WTC11 (cell line): ENCODE results near the gene FBXO31. TPM values are rescaled to one million over a fixed set of nuclear protein-coding genes. Genes with fewer than 3 reads are reported as not detected.
A peak's percentile ranks its signal among the peaks of the same experiment; 100 is the strongest.

Experiments
- ATAC-seq: fragments of 200-7000 bp; cut with Tn5 transposase; 2 replicates; pipeline ENCODE4 v1.10.0; 2021; ENCODE audit warnings: mild to moderate bottlenecking, moderate library complexity
- CTCF ChIA-PET: fragments of 300-600 bp; sonication (Branson Sonifier 250); formaldehyde crosslinking; loops from one replicate; lab custom pipeline; 2021; ENCODE audit warnings: antibody characterized with exemption; lab: Charles Lee
- POLR2A ChIA-PET: fragments of 350-600 bp; sonication (Branson Sonifier 250); formaldehyde crosslinking; loops from one replicate; lab custom pipeline; 2021; ENCODE audit warnings: antibody characterized with exemption; lab: Charles Lee
- DNase-seq: peaks from one replicate; pipeline ENCODE4 v3.0.0; 2021; ENCODE audit warnings: low spot score
- H3K27ac Mint-ChIP-seq: 2 replicates; pipeline ENCODE4 v1.8.0; 2021; ENCODE audit warnings: mixed read lengths
- H3K27me3 Mint-ChIP-seq: 2 replicates; pipeline ENCODE4 v1.8.0; 2021; ENCODE audit warnings: low read depth, mild to moderate bottlenecking, moderate library complexity, mixed read lengths
- H3K36me3 Mint-ChIP-seq: 2 replicates; pipeline ENCODE4 v1.8.0; 2021; ENCODE audit warnings: mixed read lengths
- H3K4me1 Mint-ChIP-seq: 2 replicates; pipeline ENCODE4 v1.8.0; 2022; ENCODE audit warnings: mixed read lengths
- H3K4me3 Mint-ChIP-seq: 2 replicates; pipeline ENCODE4 v1.8.0; 2021; ENCODE audit warnings: mild to moderate bottlenecking, moderate library complexity, mixed read lengths
- H3K9me3 Mint-ChIP-seq: 2 replicates; pipeline ENCODE4 v1.8.0; 2021; ENCODE audit warnings: mixed read lengths
- ATF1 ChIP-seq: sonication (generic); formaldehyde crosslinking; IDR thresholded peaks from 2 replicates; pipeline ENCODE4 v1.8.1; 2023; ENCODE audit warnings: mild to moderate bottlenecking, moderate library complexity, missing genetic modification reagents
- CBFB ChIP-seq: sonication (generic); formaldehyde crosslinking; IDR thresholded peaks from 2 replicates; pipeline ENCODE4 v1.8.1; 2022; ENCODE audit warnings: mild to moderate bottlenecking, low read depth, missing genetic modification reagents
- ELF4 ChIP-seq: sonication (generic); formaldehyde crosslinking; IDR thresholded peaks from 2 replicates; pipeline ENCODE4 v1.8.1; 2022; ENCODE audit warnings: low read depth, mild to moderate bottlenecking, moderate library complexity, missing genetic modification reagents
- EMX1 ChIP-seq: fragments of 250-450 bp; sonication (Bioruptor Pico); IDR thresholded peaks from 2 replicates; pipeline ENCODE4 v1.8.0; 2021; ENCODE audit warnings: mild to moderate bottlenecking
- FOXP1 ChIP-seq: sonication (generic); formaldehyde crosslinking; IDR thresholded peaks from 2 replicates; pipeline ENCODE4 v1.8.0; 2022; ENCODE audit warnings: missing genetic modification reagents, mild to moderate bottlenecking, moderate library complexity, borderline replicate concordance
- HMGA2 ChIP-seq: fragments of 250-450 bp; sonication (Bioruptor Pico); IDR thresholded peaks from 2 replicates; pipeline ENCODE4 v1.4.0; 2021; ENCODE audit warnings: mild to moderate bottlenecking, moderate library complexity
- MYBL2 ChIP-seq: sonication (generic); formaldehyde crosslinking; IDR thresholded peaks from 2 replicates; pipeline ENCODE4 v1.8.1; 2023; ENCODE audit warnings: mild to moderate bottlenecking, moderate library complexity, missing genetic modification reagents
- NR1H2 ChIP-seq: sonication (generic); formaldehyde crosslinking; IDR thresholded peaks from 2 replicates; pipeline ENCODE4 v1.9.0; 2021; ENCODE audit warnings: mild to moderate bottlenecking, moderate library complexity, missing genetic modification reagents
- SP1 ChIP-seq: sonication (generic); formaldehyde crosslinking; conservative IDR thresholded peaks from 2 replicates; pipeline ENCODE4 v1.8.1; 2022; ENCODE audit warnings: missing genetic modification reagents
- ZNF121 ChIP-seq: sonication (generic); formaldehyde crosslinking; IDR thresholded peaks from 2 replicates; pipeline ENCODE4 v1.8.0; 2023; ENCODE audit warnings: missing genetic modification reagents
- ZNF138 ChIP-seq: sonication (generic); formaldehyde crosslinking; conservative IDR thresholded peaks from 2 replicates; pipeline ENCODE4 v1.8.1; 2022; ENCODE audit warnings: mild to moderate bottlenecking, moderate library complexity, missing genetic modification reagents
- ZNF263 ChIP-seq: sonication (generic); formaldehyde crosslinking; IDR thresholded peaks from 2 replicates; pipeline ENCODE4 v1.8.1; 2022; ENCODE audit warnings: low read depth, mild to moderate bottlenecking, moderate library complexity, missing genetic modification reagents
- ZNF416 ChIP-seq: fragments of 250-450 bp; sonication (Bioruptor Pico); IDR thresholded peaks from 2 replicates; pipeline ENCODE4 v1.9.0; 2021; ENCODE audit warnings: mild to moderate bottlenecking, inconsistent platforms
- total RNA-seq: library from RNA; stranded (reverse); gene quantifications from 3 replicates; pipeline ENCODE4 v1.2.3, GENCODE V29; 2021
- TF ChIP-seq, protein P1 (sequence below): fragments of 250-450 bp; sonication (Bioruptor Pico); IDR thresholded peaks from 2 replicates; pipeline ENCODE4 v2.1.2; 2022; ENCODE audit warnings: mild to moderate bottlenecking, moderate library complexity
- TF ChIP-seq, protein P2 (sequence below): sonication (generic); formaldehyde crosslinking; conservative IDR thresholded peaks from 2 replicates; pipeline ENCODE4 v1.8.1; 2022; ENCODE audit warnings: mild to moderate bottlenecking, missing genetic modification reagents
- TF ChIP-seq, protein P3 (sequence below): sonication (generic); formaldehyde crosslinking; IDR thresholded peaks from 2 replicates; pipeline ENCODE4 v1.8.1; 2022; ENCODE audit warnings: mild to moderate bottlenecking, missing genetic modification reagents, moderate library complexity, borderline replicate concordance
- TF ChIP-seq, protein P4 (sequence below): sonication (generic); formaldehyde crosslinking; IDR thresholded peaks from 2 replicates; pipeline ENCODE4 v1.8.0; 2022; ENCODE audit warnings: mild to moderate bottlenecking, missing genetic modification reagents
- TF ChIP-seq, protein P5 (sequence below): fragments of 200-600 bp; IDR thresholded peaks from 2 replicates; pipeline ENCODE4 v1.8.0; 2022; ENCODE audit warnings: antibody characterized with exemption
- TF ChIP-seq, protein P6 (sequence below): sonication (generic); formaldehyde crosslinking; IDR thresholded peaks from 2 replicates; pipeline ENCODE4 v1.8.0; 2023; ENCODE audit warnings: missing genetic modification reagents
- TF ChIP-seq, protein P7 (sequence below): sonication (generic); formaldehyde crosslinking; IDR thresholded peaks from 2 replicates; pipeline ENCODE4 v1.8.1; 2023; ENCODE audit warnings: mild to moderate bottlenecking, moderate library complexity, missing genetic modification reagents
- TF ChIP-seq, protein P8 (sequence below): fragments of 250-450 bp; sonication (Bioruptor Pico); IDR thresholded peaks from 2 replicates; pipeline ENCODE4 v1.9.0; 2021; ENCODE audit warnings: mild to moderate bottlenecking
- TF ChIP-seq, protein P9 (sequence below): sonication (generic); formaldehyde crosslinking; IDR thresholded peaks from 2 replicates; pipeline ENCODE4 v1.8.1; 2023; ENCODE audit warnings: mild to moderate bottlenecking, missing genetic modification reagents

Gene FBXO31
- total RNA-seq, 1 experiment from 2014 or later: 22.6 TPM

DNA sequence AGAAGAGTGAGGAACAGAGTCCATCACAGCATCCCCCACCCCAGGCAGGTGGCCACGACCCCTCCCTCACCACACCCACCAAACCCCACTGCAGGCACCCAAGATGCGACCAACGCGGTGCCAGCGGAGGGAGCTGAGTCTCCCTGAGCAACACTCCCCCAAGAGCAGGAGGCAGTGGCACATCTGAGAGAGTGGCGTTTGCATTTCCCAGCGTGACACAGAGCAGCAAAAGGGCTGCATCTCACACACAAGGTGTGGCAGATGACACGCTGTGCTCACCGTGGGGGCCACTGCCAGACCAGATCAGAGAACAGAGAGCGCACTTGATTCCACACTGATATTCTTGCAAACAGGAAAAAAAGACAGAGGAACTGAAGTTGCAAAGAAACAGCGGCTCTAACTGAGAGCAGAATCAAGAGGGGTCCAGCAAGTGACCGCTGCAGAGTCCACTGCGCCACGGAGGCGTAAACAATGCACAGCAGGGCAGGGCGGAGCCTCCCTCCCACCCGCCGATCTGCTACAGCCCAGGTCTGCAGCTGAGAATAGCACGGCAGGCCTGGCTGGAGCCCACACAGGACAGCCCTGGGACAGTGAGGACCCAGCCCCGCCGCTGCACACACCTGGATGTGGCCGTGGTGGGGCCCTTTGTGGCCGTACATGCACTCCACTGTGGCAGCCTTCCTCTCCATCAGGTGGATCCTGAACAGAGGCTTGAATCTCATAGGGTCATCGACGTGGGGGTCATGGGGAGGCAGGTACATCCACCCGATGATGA lies 40.4 kb downstream of the FBXO31 start:
- Mint-ChIP-seq H3K4me3 (no peak overlapping the region), H3K27ac (peak overlapping the region; percentile 89), H3K4me1 (peaks cover 15% of the 10 kb centered on the region), H3K27me3 (no peaks in the 10 kb centered on the region), H3K9me3 (no peaks in the 10 kb centered on the region), H3K36me3 (peaks cover 21% of the 10 kb centered on the region)
- POLR2A ChIA-PET: no interaction called here
- no peak for TF ChIP-seq SP1 (CRISPR knock-in tag)
- TF ChIP-seq, protein P1, sequence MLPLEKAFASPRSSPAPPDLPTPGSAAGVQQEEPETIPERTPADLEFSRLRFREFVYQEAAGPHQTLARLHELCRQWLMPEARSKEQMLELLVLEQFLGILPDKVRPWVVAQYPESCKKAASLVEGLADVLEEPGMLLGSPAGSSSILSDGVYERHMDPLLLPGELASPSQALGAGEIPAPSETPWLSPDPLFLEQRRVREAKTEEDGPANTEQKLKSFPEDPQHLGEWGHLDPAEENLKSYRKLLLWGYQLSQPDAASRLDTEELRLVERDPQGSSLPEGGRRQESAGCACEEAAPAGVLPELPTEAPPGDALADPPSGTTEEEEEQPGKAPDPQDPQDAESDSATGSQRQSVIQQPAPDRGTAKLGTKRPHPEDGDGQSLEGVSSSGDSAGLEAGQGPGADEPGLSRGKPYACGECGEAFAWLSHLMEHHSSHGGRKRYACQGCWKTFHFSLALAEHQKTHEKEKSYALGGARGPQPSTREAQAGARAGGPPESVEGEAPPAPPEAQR (CRISPR knock-in tag): no peak
- TF ChIP-seq, protein P2, sequence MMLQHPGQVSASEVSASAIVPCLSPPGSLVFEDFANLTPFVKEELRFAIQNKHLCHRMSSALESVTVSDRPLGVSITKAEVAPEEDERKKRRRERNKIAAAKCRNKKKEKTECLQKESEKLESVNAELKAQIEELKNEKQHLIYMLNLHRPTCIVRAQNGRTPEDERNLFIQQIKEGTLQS (CRISPR knock-in tag): no peak
- TF ChIP-seq MYBL2: no peak
- no peak for TF ChIP-seq HMGA2 (CRISPR knock-in tag)
- DNase-seq: no peak
- CTCF ChIA-PET: no interaction called here
- ATAC-seq: no peak

DNA sequence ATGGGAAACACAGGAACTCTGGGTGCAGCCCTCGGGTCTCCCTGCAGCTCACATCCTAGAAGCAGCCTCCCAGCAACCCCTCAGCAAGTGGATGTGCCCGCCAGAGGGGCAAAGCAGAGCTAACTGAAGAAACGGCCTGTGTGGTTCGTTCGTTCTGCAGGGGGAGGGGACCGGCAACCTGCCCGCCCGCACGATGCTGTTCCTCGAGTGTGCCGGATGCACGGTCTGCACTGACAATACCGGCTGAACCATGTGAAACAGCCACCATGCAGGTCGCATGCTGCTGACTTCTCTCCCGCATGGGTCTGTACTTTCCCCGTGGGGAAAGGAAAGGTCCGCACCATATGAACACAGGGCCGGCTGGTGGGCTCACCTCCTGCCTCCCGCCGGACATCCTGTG lies 41.1 kb downstream of the FBXO31 start:
- ChIA-PET CTCF (no interaction called here), POLR2A (no interaction called here)
- no peak overlapping the region for H3K4me3 Mint-ChIP-seq
- H3K9me3 Mint-ChIP-seq: no peaks in the 10 kb centered on the region
- H3K27me3 Mint-ChIP-seq: no peaks in the 10 kb centered on the region
- H3K36me3 Mint-ChIP-seq: peaks cover 21% of the 10 kb centered on the region
- peaks cover 15% of the 10 kb centered on the region for H3K4me1 Mint-ChIP-seq
- no peak overlapping the region for H3K27ac Mint-ChIP-seq
- ATAC-seq (no peak), DNase-seq (no peak)
- TF ChIP-seq NR1H2 (no peak), ZNF121 (CRISPR knock-in tag) (no peak), ELF4 (no peak), ZNF416 (CRISPR knock-in tag) (no peak), FOXP1 (CRISPR knock-in tag) (no peak), ZNF263 (CRISPR knock-in tag) (no peak), EMX1 (no peak), ZNF138 (CRISPR knock-in tag) (no peak), CBFB (CRISPR knock-in tag) (no peak), ATF1 (no peak)
- TF ChIP-seq, protein P3, sequence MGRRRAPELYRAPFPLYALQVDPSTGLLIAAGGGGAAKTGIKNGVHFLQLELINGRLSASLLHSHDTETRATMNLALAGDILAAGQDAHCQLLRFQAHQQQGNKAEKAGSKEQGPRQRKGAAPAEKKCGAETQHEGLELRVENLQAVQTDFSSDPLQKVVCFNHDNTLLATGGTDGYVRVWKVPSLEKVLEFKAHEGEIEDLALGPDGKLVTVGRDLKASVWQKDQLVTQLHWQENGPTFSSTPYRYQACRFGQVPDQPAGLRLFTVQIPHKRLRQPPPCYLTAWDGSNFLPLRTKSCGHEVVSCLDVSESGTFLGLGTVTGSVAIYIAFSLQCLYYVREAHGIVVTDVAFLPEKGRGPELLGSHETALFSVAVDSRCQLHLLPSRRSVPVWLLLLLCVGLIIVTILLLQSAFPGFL (CRISPR knock-in tag): no peak
- TF ChIP-seq, protein P4, sequence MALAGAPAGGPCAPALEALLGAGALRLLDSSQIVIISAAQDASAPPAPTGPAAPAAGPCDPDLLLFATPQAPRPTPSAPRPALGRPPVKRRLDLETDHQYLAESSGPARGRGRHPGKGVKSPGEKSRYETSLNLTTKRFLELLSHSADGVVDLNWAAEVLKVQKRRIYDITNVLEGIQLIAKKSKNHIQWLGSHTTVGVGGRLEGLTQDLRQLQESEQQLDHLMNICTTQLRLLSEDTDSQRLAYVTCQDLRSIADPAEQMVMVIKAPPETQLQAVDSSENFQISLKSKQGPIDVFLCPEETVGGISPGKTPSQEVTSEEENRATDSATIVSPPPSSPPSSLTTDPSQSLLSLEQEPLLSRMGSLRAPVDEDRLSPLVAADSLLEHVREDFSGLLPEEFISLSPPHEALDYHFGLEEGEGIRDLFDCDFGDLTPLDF (CRISPR knock-in tag): no peak
- TF ChIP-seq, protein P5, sequence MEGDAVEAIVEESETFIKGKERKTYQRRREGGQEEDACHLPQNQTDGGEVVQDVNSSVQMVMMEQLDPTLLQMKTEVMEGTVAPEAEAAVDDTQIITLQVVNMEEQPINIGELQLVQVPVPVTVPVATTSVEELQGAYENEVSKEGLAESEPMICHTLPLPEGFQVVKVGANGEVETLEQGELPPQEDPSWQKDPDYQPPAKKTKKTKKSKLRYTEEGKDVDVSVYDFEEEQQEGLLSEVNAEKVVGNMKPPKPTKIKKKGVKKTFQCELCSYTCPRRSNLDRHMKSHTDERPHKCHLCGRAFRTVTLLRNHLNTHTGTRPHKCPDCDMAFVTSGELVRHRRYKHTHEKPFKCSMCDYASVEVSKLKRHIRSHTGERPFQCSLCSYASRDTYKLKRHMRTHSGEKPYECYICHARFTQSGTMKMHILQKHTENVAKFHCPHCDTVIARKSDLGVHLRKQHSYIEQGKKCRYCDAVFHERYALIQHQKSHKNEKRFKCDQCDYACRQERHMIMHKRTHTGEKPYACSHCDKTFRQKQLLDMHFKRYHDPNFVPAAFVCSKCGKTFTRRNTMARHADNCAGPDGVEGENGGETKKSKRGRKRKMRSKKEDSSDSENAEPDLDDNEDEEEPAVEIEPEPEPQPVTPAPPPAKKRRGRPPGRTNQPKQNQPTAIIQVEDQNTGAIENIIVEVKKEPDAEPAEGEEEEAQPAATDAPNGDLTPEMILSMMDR: no peak
- TF ChIP-seq, protein P6, sequence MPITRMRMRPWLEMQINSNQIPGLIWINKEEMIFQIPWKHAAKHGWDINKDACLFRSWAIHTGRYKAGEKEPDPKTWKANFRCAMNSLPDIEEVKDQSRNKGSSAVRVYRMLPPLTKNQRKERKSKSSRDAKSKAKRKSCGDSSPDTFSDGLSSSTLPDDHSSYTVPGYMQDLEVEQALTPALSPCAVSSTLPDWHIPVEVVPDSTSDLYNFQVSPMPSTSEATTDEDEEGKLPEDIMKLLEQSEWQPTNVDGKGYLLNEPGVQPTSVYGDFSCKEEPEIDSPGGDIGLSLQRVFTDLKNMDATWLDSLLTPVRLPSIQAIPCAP: no peak
- TF ChIP-seq, protein P7, sequence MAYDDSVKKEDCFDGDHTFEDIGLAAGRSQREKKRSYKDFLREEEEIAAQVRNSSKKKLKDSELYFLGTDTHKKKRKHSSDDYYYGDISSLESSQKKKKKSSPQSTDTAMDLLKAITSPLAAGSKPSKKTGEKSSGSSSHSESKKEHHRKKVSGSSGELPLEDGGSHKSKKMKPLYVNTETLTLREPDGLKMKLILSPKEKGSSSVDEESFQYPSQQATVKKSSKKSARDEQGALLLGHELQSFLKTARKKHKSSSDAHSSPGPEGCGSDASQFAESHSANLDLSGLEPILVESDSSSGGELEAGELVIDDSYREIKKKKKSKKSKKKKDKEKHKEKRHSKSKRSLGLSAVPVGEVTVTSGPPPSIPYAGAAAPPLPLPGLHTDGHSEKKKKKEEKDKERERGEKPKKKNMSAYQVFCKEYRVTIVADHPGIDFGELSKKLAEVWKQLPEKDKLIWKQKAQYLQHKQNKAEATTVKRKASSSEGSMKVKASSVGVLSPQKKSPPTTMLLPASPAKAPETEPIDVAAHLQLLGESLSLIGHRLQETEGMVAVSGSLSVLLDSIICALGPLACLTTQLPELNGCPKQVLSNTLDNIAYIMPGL (CRISPR knock-in tag): no peak
- TF ChIP-seq, protein P8, sequence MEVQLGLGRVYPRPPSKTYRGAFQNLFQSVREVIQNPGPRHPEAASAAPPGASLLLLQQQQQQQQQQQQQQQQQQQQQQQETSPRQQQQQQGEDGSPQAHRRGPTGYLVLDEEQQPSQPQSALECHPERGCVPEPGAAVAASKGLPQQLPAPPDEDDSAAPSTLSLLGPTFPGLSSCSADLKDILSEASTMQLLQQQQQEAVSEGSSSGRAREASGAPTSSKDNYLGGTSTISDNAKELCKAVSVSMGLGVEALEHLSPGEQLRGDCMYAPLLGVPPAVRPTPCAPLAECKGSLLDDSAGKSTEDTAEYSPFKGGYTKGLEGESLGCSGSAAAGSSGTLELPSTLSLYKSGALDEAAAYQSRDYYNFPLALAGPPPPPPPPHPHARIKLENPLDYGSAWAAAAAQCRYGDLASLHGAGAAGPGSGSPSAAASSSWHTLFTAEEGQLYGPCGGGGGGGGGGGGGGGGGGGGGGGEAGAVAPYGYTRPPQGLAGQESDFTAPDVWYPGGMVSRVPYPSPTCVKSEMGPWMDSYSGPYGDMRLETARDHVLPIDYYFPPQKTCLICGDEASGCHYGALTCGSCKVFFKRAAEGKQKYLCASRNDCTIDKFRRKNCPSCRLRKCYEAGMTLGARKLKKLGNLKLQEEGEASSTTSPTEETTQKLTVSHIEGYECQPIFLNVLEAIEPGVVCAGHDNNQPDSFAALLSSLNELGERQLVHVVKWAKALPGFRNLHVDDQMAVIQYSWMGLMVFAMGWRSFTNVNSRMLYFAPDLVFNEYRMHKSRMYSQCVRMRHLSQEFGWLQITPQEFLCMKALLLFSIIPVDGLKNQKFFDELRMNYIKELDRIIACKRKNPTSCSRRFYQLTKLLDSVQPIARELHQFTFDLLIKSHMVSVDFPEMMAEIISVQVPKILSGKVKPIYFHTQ (CRISPR knock-in tag): no peak
- TF ChIP-seq, protein P9, sequence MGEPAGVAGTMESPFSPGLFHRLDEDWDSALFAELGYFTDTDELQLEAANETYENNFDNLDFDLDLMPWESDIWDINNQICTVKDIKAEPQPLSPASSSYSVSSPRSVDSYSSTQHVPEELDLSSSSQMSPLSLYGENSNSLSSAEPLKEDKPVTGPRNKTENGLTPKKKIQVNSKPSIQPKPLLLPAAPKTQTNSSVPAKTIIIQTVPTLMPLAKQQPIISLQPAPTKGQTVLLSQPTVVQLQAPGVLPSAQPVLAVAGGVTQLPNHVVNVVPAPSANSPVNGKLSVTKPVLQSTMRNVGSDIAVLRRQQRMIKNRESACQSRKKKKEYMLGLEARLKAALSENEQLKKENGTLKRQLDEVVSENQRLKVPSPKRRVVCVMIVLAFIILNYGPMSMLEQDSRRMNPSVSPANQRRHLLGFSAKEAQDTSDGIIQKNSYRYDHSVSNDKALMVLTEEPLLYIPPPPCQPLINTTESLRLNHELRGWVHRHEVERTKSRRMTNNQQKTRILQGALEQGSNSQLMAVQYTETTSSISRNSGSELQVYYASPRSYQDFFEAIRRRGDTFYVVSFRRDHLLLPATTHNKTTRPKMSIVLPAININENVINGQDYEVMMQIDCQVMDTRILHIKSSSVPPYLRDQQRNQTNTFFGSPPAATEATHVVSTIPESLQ (CRISPR knock-in tag): no peak
